GM19193 (cell line): ENCODE measurements around the gene CEACAM1.

Experiments used
- POLR2A ChIP-seq: IDR thresholded peaks from 4 replicates; pipeline ENCODE4 v1.6.1; 2011; ENCODE audit not compliant: insufficient read depth, insufficient read length; ENCODE audit errors: extremely low read depth

CEACAM1 gene

GRCh38 chr19:42496460-42497133, 31.7 kb downstream of the CEACAM1 start:
- TF ChIP-seq POLR2A: no peak

DNA sequence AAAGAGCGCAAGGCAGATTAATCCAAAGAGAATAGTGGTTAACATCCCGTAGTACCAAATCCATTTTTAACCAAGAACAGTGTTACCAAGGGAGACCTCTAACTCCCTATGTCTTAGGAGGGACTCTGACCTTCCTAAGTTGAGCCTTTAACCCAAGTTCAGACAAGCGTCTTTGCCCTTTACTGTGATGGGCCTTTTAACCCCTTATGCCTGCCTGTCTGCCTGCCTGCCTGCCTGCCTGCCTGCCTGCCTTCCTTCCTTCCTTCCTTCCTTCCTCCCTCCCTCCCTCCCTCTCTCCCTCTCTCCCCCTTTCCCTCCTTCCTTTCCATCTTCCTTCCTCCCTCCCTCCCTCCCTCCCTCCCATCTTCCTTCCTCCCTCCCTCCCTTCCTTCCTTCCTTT, 32.6 kb downstream of the CEACAM1 start:
- no peak for TF ChIP-seq POLR2A

GRCh38 chr19:42494321-42494720, 34.0 kb downstream of the CEACAM1 start:
- no peak for TF ChIP-seq POLR2A

DNA sequence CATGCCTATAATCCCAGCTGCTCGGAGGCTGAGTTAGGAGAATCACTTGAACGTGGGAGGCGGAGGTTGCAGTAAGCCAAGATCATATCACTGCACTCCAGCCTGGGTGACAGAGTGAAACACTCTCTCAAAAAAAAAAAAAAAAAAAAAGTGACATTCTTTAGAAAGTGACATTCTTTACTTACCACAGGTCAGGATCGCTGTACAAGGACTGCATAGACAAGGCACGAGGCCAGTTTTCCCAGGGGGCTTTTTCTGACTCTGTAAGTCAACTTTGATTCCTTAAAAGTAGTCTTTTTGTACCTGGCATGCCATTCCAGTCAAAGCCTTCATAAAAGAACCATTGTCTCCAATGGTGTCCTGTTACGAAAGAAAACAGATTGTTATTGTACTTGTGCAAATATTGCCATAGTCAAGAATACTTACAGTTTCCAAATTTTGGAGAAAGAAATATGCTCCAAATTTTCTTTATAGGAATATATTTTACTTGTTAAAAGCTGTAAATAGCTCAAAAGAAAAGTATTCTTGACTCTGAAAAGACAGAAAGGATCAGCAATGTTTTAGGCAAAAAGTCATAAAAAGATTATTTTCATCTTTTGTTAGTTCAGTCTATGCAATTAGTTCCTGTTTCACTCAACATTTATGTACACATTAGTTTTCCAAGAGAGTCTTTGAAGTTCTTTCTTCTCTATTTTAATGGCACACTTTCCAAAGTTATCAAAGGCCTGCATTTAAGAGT, 39.3 kb downstream of the CEACAM1 start:
- no peak for TF ChIP-seq POLR2A

DNA sequence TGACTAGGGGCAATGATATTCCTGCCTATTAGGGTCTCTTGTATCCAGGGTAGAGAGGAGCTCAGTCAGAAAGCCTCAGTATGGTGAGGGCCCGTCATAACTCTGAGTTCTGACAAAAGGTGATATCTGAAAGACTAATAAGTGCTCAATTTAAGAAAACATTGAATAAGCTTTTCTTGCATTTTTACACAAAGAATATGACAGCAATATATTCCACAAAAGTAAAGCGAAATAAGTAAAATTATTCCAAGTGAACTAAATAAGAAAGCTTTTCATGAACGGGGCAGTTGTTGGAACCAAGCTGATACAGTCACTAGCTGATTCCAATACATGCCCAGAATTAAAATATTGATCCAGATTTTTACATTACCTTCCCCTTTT, 40.5 kb downstream of the CEACAM1 start:
- TF ChIP-seq POLR2A: no peak

DNA sequence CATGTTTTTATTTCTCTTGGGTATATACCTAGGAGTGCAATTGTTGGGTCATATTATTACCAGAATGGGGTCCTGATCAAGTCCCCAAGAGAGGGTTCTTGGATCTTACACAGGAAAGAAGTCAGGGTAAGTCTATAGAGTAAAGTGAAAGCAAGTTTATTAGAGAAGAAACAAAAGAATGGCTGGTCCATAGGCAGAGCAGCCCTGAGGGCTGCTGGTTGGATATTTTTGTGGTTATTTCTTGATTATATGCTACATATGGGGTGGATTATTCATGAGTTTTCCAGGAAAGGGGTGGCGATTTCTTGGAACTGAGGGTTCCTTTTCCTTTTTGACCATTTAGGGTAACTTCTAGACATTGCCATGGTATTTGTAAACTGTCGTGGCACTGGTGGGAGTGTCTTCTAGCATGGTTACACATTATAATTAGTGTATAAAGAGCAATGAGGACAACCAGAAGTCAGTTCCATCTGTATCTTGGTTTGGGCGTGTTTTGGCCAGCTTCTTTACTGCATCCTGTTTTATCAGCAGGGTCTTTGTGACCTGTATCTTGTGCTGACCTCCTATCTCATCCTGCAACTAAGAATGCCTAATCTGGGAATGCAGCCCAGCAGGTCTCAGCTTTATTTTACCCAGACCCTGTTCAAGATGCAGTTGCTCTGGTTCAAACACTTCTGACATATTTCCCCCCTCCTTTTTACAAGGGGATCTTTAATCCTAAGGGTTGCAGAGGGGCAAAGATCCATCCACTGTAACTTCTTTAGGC, 41.1 kb downstream of the CEACAM1 start:
- no peak for TF ChIP-seq POLR2A

DNA sequence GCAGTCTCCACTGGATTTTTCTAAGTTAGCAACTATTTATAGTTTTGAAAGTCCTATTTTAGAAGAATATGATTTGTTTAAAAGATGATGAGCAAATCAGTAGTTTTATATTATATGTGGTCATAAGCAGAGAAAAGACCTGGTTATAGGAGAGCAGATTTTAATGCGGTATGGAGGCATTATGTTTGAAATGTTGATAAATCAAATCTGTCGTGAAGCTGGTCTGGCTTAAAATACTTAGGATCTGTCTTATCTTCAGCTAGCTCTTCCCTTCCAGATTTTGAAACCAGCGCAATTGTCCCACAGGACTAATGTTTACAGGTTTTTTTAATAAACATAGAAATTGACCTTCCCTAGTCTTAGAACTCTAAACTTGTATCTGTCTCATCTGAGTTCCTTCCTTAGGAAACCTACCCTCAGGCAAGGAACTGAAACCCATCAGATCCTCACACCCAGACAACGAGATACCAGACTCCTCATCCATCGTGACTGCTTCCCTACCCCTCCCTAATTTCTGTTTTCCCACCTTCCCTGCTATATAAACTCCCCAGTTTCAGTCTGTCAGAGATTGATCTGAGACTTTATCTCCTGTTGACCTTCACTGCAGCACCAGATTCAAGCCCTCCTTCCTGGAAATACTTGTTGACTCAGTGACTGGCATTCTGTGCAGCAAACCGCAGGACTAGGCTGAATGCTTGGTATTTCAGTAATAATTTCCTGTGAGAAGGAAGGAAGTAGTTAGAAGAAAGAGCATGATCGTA, 47.8 kb downstream of the CEACAM1 start:
- TF ChIP-seq POLR2A: no peak

DNA sequence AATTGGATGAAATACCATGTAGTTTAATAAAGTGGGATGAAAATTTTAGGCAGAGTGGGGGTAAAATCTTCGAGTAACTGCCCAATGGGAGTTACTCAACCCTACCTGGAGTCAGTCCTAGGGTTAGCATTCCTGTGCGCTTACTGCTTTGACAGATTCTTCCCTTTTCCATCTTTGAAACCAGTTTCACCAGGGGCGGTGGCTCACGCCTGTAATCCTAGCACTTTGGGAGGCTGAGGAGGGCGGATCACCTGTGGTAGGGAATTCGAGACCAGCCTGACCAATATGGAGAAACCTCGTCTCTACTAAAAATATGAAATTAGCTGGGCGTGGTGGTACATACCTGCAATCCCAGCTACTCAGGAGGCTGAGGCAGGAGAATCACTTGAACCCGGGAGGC, 48.5 kb downstream of the CEACAM1 start:
- TF ChIP-seq POLR2A: no peak

- no peak for TF ChIP-seq POLR2A
These were observed 49.4 kb downstream of the CEACAM1 start for GRCh38 chr19:42478765-42479311.

DNA sequence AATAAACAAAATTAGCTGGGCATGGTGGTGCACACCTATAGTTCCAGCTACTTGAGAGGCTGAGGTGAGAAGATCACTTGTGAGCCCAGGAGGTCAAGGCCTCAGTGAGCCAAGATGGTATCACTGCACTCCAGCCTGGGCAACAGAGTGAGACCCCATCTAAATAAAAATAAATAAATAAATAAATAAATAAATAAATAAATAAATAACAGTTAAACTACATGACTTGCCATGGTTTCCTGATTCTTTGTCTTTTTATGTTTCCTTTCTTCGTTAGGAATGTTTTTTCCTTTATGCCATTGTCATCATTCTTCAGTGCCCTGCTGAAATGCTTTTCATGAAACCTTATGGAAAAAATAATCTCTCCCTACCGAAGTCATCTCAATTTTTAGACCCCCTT, 50.3 kb downstream of the CEACAM1 start:
- no peak for TF ChIP-seq POLR2A

- no peak for TF ChIP-seq POLR2A
These were observed 51.2 kb downstream of the CEACAM1 start for GRCh38 chr19:42477117-42477516.

DNA sequence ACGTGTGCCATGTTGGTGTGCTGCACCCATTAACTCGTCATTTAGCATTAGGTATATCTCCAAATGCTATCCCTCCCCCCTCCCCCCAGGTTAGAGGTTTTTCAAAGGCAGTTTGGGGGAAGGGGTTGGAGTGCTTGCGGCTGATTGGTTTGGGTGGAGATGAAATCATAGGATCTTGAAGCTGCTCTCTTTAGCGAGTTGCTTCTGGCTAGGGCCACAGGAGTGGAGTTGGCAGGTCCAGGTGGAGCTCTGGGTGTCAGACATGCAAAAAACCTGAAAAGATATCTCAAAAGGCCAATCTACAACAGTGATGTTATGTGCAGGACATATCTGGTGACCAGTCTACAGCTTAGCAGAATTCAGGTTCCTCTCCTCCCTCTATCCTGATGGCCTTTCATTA, 52.9 kb downstream of the CEACAM1 start:
- TF ChIP-seq POLR2A: no peak

DNA sequence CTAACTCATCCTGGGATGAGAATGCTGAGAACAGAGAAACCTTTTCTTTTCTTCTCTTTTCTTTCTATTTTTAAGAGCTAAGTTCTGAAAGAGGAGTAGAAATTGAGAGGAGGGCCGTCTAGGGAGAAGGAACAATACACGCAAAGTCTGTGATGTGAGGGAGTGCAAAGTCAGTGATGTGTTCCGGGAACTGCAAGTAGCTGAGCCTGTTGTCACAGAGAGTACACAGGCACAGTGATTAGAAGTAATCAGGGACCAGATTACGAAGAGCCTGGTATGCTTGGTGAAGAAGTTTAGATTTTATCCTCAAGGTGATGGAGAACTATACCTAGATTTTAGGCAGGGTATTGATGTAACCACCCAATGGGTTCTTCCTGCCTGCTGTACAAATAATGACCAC, 53.5 kb downstream of the CEACAM1 start:
- no peak for TF ChIP-seq POLR2A

DNA sequence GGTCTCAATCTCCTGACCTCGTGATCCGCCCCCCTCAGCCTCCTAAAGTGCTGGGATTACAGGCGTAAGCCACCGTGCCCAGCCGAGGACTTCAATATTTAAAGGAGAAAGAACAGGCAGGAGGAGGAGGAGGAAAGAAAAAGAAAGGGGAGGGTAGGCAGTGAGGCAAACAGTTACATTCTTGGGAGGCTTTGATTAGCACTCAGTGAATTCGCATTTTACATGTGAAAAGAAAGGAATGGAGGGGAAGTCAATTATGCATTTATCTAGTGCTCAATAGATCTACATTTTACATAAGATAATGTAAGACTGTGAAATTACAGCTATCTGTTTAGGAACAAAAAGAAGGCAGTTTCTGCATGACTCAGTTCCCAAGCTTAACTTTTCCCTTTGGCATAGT, 54.6 kb downstream of the CEACAM1 start:
- TF ChIP-seq POLR2A: no peak
